Body of pancreas (tissue), 4 donors: ENCODE measurements around the gene BLOC1S1. TPM values are rescaled to one million over a fixed set of nuclear protein-coding genes. Genes with fewer than 3 reads are reported as not detected.
A peak's percentile ranks its signal among the peaks of the same experiment; 100 is the strongest.

Source experiments
- ATAC-seq: fragments of 150-250 bp; one replicate; pipeline ENCODE4 v1.9.1; 2016
- DNase-seq, 4 donors: peaks; one replicate each; pipeline ENCODE4 v3.0.0-alpha.2; 2019
- H3K27ac ChIP-seq, 4 donors: fragments of 200-600 bp; sonication (generic); 1 replicate in 3 of 4; 2 replicates in 1 of 4; pipeline versions ENCODE4 v1.5.1 to v1.6.1; 2016 to 2019; ENCODE audit warnings: mild to moderate bottlenecking in 1 of 4, mixed read lengths in 1 of 4, moderate library complexity in 1 of 4
- H3K27me3 ChIP-seq, 2 donors: fragments of 200-600 bp; sonication (generic); one replicate each; pipeline ENCODE4 v1.6.0; 2016; ENCODE audit warnings: mild to moderate bottlenecking in 1 of 2
- H3K36me3 ChIP-seq, 2 donors: fragments of 200-600 bp; sonication (generic); replicated peaks in 1 of 2; 2 replicates each; pipeline ENCODE4 v1.5.1; 2016; ENCODE audit warnings: low read depth in 2 of 2; ENCODE audit not compliant: insufficient read depth in 1 of 2
- H3K4me1 ChIP-seq: fragments of 200-600 bp; sonication (generic); one replicate; pipeline ENCODE4 v1.6.0; 2016
- H3K4me3 ChIP-seq, 2 donors: fragments of 200-600 bp; sonication (generic); 1 replicate in 1 of 2; 2 replicates in 1 of 2; pipeline ENCODE4 v1.5.1; 2016 to 2019
- H3K9me3 ChIP-seq, 3 donors: fragments of 200-600 bp; sonication (generic); 1 replicate in 2 of 3; 2 replicates in 1 of 3; pipeline ENCODE4 v1.5.1; 2016
- CTCF ChIP-seq, 7 experiments: fragments of 450-650 bp in 4 of 7; fragments of 200-600 bp in 3 of 7; sonication (generic) in 3 of 7; IDR thresholded peaks; one replicate each; pipeline ENCODE4 v1.5.1; 2016 to 2019; ENCODE audit warnings: antibody characterized with exemption in 7 of 7
- POLR2A ChIP-seq, 3 donors: fragments of 450-650 bp; IDR thresholded peaks; one replicate each; pipeline ENCODE4 v1.6.1; 2016; ENCODE audit warnings: antibody characterized with exemption in 3 of 3, mild to moderate bottlenecking in 2 of 3
- WGBS, 2 donors: methylation state at CpG; one replicate each; pipeline ENCODE4 v1.1.5; 2017; 5-methylcytosine and 5-hydroxymethylcytosine counted together
- intact Hi-C: fragments of 100-400 bp; cut with DNase I; formaldehyde crosslinking; loops from one replicate; pipeline ENCODE4 v1.15.1; 2023
- total RNA-seq, 2 donors: library from RNA; depleted of rRNA; stranded (reverse); fragments of >200 nt; gene quantifications; one replicate each; pipeline ENCODE4 v1.1.0, GENCODE V29; 2016

BLOC1S1 gene
- total RNA-seq, 2 donors from 2014 or later, result 86.1 to 105 TPM

GRCh38 chr12:55707219-55707671, 8.6 kb upstream of the BLOC1S1 start:
- DNase-seq (no peak), ATAC-seq (no peak)
- WGBS, 2 donors, result 10 to 21% methylated on average over 9 to 21 of the region's 22 CpGs
- TF ChIP-seq CTCF (IDR thresholded peaks at IDR 0.05) (no peak), POLR2A (IDR thresholded peaks at IDR 0.05) (no peak)
- Histone ChIP-seq H3K4me3 (peak overlapping the region; percentile 28 to 34), H3K36me3 (no peaks in the 10 kb centered on the region), H3K4me1 (peaks cover 6% of the 10 kb centered on the region), H3K9me3 (no peaks in the 10 kb centered on the region), H3K27me3 (no peaks in the 10 kb centered on the region), H3K27ac (no peak overlapping the region)
- intact Hi-C loops, result no loop called here

- intact Hi-C loops, result no loop called here
- Histone ChIP-seq H3K4me1 (peaks cover 6% of the 10 kb centered on the region), H3K4me3 (peak within 1 kb of the TSS; percentile 28 to 34), H3K27ac (no peak within 1 kb of the TSS), H3K27me3 (no peaks in the 10 kb centered on the region), H3K36me3 (no peaks in the 10 kb centered on the region), H3K9me3 (no peaks in the 10 kb centered on the region)
- whole genome bisulfite sequencing, 2 donors, result 0 to 1% methylated on average over 21 to 35 of the region's 39 CpGs
- TF ChIP-seq POLR2A (IDR thresholded peaks at IDR 0.05), result no peak
- no peak for TF ChIP-seq CTCF (IDR thresholded peaks at IDR 0.05)
- DNase-seq (peak; percentile 53 to 79 (median 66)), ATAC-seq (peak; percentile 80)
These were observed 7.8 kb upstream of the BLOC1S1 start, which contains the start of gene ITGA7 for GRCh38 chr12:55707841-55708694. ITGA7 (minus strand) TSS chr12:55707904; CDS start chr12:55707682, 222 bp downstream.

DNA sequence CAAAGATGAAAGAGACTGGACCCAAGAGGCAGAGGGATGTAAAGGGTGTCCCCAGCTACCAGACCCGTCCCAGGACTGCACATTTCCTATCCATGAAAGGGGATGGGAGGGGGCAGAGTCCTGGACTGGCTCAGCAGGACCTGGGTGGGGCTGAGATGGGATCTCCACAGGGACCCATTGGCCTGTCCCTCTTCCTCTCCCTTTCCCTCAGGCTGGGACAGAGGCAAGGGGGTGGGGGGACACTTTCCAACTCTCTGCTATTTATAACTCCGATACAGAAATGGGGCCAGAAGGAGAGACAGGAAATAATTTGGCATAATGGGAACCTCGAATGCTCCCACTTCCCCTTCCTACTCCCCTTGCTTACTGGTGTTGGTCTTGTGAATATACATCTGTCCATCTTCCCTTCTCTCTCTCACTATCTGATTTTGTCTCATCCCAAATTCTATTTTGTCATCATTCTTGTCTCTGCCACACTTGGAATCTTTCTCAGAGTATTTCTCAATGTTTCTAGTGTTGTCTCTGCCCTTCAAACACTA, 7.1 kb upstream of the BLOC1S1 start:
- no peaks in the 10 kb centered on the region for H3K27me3 ChIP-seq
- WGBS, 2 donors, result 31 to 39% methylated on average over 3 of the region's 3 CpGs
- no peaks in the 10 kb centered on the region for H3K36me3 ChIP-seq
- no peak for TF ChIP-seq CTCF (IDR thresholded peaks at IDR 0.05)
- no peak for TF ChIP-seq POLR2A (IDR thresholded peaks at IDR 0.05)
- H3K4me1 ChIP-seq, result peaks cover 6% of the 10 kb centered on the region
- no peak overlapping the region for H3K27ac ChIP-seq
- ATAC-seq (no peak), DNase-seq (no peak)
- no peak overlapping the region for H3K4me3 ChIP-seq
- intact Hi-C loops, result no loop called here
- H3K9me3 ChIP-seq, result no peaks in the 10 kb centered on the region

DNA sequence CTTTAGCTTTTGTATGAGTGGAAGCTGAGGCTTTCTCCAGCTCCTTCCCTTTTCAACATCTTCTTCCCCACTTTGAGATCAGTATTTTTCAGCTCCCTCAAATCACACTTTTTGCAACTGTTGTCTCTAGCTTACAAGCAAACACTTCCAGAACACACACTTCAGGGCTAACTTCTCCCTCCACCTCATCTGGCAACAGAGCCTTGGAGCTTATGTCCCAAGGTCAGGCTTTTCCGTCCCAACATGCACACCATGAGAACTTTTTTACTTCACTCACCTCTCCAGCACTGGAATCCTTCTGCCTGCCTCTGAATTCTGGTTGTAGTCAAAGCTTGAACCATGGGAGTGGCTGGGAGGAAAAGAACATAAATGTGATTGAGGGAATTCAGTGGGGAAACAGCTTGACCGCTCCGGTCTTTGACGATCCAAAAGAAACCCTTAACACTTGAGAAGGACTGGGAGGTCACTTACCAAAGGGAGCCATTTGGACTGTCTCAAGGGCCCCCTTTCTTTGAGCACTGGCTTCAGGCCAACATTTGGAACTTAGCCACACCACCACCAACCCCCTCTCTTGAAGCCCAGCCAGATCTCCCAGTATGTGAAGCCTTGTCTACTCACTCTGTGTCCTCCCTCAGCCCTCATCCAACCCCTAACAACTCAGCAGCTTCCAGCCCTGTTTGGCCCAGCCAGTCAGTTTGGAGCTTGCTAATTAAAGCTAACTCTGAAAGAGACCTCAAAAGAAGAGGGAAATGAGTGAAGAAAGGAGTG, 3.9 kb upstream of the BLOC1S1 start:
- H3K36me3 ChIP-seq, result no peaks in the 10 kb centered on the region
- H3K9me3 ChIP-seq, result no peaks in the 10 kb centered on the region
- DNase-seq, result no peak
- no peaks in the 10 kb centered on the region for H3K27me3 ChIP-seq
- ATAC-seq, result no peak
- H3K4me3 ChIP-seq, result no peak overlapping the region
- TF ChIP-seq CTCF (IDR thresholded peaks at IDR 0.05), result no peak
- TF ChIP-seq POLR2A (IDR thresholded peaks at IDR 0.05), result no peak
- 53 to 77% methylated on average over 4 of the region's 4 CpGs for whole genome bisulfite sequencing, 2 donors
- H3K4me1 ChIP-seq, result peaks cover 20% of the 10 kb centered on the region
- no peak overlapping the region for H3K27ac ChIP-seq
- intact Hi-C loops, result no loop called here
